Bronchial epithelial cell (primary cell): ENCODE measurements around the gene HSD17B3. TPM values are rescaled to one million over a fixed set of nuclear protein-coding genes. Genes with fewer than 3 reads are reported as not detected.

Source experiments
- DNase-seq: peaks from one replicate; pipeline ENCODE4 v3.0.0-alpha.2; 2010; ENCODE audit warnings: low read depth
- FAIRE-seq: peaks from 2 replicates; lab custom pipeline; 2011; peaks lifted over from hg19 to GRCh38; lab: Jason Lieb, UNC
- H3K27me3 ChIP-seq: 2 replicates; pipeline ENCODE4 v1.5.1; 2011; ENCODE audit warnings: low read length; ENCODE audit not compliant: control insufficient read depth, insufficient read depth
- H3K36me3 ChIP-seq: 2 replicates; pipeline ENCODE4 v1.5.1; 2011; ENCODE audit warnings: low read length; ENCODE audit not compliant: control insufficient read depth, insufficient read depth
- H3K4me3 ChIP-seq: 2 replicates; pipeline ENCODE4 v1.5.1; 2011; ENCODE audit warnings: mild to moderate bottlenecking, low read depth, low read length, control low read depth
- total RNA-seq: library from RNA; depleted of rRNA; stranded (reverse); fragments of >200 nt; gene quantifications from 2 replicates; pipeline ENCODE4 v1.2.1, GENCODE V29; 2014
- TF ChIP-seq, protein P1 (sequence below): IDR thresholded peaks from 2 replicates; pipeline ENCODE4 v1.5.1; 2011; ENCODE audit warnings: mild to moderate bottlenecking, moderate library complexity, low read length, control low read depth, inconsistent platforms; ENCODE audit not compliant: insufficient read depth, severe bottlenecking

The HSD17B3 gene
- total RNA-seq, 1 donor from 2014 or later, result 0.53 TPM

DNA sequence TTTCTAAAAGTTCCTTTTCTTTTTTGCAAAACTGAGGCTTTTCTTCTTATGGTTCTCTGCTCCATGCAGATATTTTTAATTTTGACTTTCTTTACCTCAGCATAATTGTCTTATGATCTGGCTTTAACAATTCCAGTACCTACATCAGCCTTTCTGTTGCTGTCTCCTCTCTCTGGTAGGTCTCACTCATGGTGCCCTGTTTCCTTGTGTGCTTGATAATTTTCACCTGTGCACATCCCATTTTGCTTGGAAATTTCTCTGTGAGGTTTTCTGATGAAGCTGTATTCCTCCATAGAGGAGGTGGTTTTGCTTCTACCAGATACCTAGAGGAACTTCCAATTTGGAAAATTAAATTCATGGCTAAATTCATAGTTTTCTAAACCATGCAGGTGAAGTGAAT is 2.3 kb upstream of the HSD17B3 start:
- no peak for FAIRE-seq
- H3K4me3 ChIP-seq, result no peak overlapping the region
- no peak for DNase-seq
- TF ChIP-seq, protein P1, sequence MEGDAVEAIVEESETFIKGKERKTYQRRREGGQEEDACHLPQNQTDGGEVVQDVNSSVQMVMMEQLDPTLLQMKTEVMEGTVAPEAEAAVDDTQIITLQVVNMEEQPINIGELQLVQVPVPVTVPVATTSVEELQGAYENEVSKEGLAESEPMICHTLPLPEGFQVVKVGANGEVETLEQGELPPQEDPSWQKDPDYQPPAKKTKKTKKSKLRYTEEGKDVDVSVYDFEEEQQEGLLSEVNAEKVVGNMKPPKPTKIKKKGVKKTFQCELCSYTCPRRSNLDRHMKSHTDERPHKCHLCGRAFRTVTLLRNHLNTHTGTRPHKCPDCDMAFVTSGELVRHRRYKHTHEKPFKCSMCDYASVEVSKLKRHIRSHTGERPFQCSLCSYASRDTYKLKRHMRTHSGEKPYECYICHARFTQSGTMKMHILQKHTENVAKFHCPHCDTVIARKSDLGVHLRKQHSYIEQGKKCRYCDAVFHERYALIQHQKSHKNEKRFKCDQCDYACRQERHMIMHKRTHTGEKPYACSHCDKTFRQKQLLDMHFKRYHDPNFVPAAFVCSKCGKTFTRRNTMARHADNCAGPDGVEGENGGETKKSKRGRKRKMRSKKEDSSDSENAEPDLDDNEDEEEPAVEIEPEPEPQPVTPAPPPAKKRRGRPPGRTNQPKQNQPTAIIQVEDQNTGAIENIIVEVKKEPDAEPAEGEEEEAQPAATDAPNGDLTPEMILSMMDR, result no peak
- H3K36me3 ChIP-seq, result no peaks in the 10 kb centered on the region
- no peaks in the 10 kb centered on the region for H3K27me3 ChIP-seq

DNA sequence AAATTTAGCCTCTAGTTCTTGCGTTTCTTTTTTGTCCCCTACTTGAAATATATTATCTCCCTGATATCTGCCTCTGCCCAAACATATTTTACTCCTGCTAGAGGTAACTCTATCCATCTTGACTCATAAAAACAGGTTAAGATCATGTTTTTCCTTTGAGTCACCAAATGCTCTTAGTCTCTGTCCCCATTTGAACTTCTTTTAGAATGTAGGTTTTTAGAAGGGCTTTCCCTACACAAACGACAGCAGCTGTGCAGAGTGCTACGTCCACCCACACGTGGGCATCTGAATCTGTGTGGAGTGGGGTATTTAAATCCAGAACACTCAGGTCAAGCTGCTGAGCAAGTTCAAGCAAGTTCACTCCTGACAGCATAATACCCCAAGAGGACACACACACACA is 2.2 kb downstream of the HSD17B3 start:
- Histone ChIP-seq H3K4me3 (no peak overlapping the region), H3K27me3 (no peaks in the 10 kb centered on the region), H3K36me3 (no peaks in the 10 kb centered on the region)
- peak; percentile 98 for DNase-seq
- TF ChIP-seq, protein P1, result no peak
- FAIRE-seq, result no peak

DNA sequence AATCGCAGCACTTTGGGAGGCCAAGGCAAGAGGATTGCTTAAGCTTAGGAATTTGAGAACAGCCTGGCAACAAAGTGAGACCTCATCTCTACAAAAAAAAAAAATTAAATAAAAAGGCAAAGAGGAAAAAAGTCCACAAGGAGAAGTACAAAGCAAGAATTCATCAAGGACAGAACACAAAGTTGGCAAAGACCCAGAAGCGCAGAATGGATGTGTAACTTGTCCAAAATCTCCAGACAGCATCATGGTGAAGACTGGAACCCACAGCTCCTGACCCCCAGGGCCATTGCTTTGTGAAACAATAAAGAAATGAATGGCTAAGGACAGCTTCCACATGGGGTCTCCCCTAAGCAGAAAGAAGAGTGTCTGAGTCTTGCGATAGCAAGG is 7.8 kb downstream of the HSD17B3 start:
- TF ChIP-seq, protein P1, result no peak
- FAIRE-seq (no peak), DNase-seq (no peak)
- Histone ChIP-seq H3K27me3 (no peaks in the 10 kb centered on the region), H3K36me3 (no peaks in the 10 kb centered on the region), H3K4me3 (no peak overlapping the region)

DNA sequence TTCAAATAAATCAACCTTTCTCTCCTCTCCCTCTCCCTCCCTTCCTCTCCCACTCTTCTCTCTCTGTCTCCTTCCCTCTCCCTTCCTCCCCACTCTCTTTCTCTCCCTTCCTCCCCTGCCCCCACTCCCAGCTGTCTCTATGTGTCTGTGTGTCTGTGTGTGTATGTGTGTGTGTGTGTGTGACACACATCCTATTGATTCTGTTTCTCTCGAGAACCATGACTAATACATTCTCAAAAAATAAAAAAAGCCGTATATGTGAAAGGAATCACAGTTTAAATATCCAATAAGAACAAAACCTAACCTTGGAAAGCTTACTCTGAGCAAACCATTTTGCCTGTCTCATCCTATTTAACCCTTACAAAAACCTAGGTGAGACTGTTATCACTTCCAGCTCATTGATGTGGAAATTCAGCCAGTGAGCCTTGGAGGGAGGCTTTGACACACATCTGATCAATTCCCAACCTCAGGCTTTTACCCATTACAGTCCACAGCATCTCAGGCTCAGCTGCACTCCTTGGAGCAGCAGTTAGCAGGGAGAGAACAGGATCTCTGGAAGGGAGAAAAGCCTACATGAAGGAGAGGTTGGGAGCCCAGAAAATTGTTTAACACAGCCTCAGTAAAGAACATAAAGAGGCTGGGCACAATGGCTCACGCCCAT is 8.3 kb downstream of the HSD17B3 start:
- Histone ChIP-seq H3K4me3 (no peak overlapping the region), H3K36me3 (no peaks in the 10 kb centered on the region), H3K27me3 (no peaks in the 10 kb centered on the region)
- TF ChIP-seq, protein P1, result no peak
- DNase-seq, result peak; percentile 77
- no peak for FAIRE-seq

DNA sequence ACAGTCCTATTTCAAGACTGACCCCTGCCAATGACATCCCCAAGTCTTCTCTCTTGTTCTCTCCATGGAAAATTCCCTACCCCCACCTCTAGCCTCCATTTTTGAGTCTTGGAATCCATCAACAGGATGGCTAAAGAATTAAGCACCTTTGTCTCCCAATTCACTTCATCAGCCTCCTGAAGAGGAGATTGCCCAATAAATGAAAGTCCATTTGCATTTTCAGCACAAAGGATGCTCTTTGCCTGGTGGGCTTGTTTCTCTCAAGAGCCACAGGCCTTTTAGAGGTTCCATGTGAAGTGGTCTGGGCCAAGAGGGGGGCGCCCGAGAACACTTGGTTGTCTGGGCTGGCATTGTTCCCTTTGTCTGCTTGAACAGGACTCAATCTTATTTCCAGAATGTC is 12.6 kb downstream of the HSD17B3 start:
- FAIRE-seq (no peak), DNase-seq (no peak)
- Histone ChIP-seq H3K4me3 (no peak overlapping the region), H3K36me3 (no peaks in the 10 kb centered on the region), H3K27me3 (no peaks in the 10 kb centered on the region)
- TF ChIP-seq, protein P1, result no peak

DNA sequence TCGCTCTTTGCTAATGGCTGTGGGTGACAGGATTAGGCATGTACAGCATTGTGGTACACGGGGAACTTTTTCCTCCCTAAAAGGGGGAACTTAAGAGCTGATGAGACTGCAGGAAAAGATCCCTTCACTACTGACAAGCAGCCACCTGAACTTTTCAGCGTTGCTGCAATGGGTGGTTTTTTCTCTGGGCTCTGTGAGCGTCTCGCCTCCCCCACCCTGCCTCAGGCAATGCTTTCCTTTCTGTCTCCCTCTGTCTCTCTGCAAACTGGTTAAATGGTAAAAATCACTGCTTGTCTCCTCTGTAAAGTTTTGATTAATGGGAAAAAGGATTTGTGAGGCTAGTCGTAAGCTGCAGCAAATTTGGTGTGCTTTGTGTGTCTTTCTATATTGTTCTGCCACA is 20.3 kb downstream of the HSD17B3 start:
- TF ChIP-seq, protein P1, result no peak
- Histone ChIP-seq H3K27me3 (no peaks in the 10 kb centered on the region), H3K36me3 (no peaks in the 10 kb centered on the region), H3K4me3 (no peak overlapping the region)
- FAIRE-seq, result peak; percentile 90
- DNase-seq, result no peak
